ENCODE data around the gene DPYD.

The DPYD gene

DNA sequence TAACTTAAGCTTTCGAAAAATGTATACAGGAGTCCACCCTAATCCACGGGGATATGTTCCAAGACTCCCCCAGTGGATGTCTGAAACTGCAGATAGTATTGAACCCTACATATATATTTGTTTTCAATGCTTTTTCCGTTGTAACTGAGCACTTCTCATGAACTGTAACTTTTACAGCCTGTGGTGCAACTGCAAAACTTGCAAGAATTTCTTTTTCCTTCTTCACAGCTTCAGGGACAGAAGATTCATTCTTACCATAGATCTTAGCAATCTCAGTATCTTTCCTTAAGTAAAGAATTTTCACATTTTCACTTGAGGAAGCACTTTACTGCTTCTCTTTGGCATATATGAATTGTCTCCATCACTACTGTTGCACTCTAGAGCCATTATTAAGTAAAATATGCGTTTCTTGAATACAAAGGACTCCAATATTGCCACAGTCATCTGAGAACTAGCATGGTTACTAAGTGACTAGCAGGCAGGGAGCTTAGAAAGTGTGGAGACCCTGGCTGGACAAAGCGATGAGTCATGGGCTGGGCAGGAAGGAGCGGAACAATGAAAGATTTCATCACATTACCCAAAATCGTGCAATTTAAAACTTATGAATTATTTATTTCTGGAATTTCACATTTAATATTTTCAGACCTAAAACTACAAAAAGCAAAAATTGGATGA is 14.1 kb downstream of the DPYD start:
- no peak for DNase-seq (ENCODE audit: low spot score)

DNA sequence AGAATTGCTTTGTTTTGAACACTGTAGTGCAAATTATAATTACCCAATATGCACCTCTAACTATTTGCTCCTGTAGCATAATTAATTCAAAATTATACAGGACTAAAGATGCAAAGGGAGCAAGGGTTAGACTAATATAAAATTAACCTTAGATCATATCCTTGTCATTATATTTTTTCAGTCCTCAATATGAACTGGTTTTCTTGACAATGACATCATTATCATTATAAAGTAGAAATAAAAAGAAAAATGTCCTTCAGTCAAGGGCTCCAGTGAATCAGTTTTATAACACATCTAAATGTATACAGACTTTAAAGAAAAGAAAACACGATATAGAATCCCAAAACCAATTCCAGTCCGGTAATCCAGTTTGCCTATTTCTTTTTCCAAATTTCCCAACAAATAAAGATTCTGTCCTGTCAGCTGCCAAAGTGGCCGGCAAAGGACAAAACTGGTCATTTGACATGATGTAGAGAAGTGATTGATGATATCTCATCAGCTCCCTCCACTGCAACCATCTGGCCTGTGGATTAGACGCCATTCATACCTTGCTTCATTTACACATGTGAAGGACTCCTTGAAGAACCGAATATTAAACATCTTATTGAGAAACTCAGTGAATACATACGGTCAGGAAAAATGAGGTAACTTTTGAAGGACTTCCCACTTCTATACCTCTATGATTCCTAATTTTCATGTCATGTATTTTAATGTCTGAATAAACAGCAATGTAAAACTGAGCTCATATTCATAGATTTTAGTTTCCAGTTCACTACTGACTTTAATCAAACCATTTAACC is 15.5 kb downstream of the DPYD start:
- no peak for DNase-seq (ENCODE audit: low spot score)

DNA sequence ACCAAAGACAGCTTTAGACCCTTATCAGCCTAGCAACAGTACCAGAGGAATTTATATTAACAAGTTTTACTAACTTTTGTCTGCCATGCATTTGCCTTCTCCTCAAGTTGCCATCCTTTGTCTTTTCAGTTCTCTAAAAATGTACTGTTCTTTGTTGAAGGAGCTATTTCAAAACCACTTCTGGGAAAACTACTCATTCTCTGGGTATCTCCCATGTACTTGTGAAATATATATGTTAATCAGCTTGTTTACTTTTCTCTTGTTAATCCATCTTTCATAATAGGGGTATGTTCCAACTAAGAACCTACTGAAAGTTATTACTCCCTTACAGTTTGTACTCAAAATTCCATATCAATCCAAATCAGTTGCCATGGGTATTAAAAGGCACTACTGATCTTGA is 16.3 kb downstream of the DPYD start:
- no peak for DNase-seq (ENCODE audit: low spot score)

DNA sequence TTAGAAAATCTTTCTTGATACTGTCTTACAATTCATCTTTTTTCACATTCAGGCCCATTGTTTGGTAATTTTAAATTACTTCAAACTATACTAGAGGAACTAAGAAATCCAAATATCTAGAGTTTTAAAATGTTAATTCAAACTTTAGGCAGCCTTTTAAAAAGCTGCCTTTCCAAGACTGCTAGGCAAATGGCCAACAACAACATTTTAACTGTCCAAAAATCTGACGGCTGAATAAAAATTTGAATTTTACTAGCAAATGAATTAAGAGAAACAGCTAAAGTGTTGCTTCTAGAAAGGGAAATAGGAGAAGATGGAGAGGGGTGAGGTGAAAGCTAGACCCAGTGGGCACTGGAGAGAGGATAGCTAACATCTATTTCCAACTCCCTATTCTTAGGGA is 17.2 kb downstream of the DPYD start:
- no peak for DNase-seq (ENCODE audit: low spot score)

DNA sequence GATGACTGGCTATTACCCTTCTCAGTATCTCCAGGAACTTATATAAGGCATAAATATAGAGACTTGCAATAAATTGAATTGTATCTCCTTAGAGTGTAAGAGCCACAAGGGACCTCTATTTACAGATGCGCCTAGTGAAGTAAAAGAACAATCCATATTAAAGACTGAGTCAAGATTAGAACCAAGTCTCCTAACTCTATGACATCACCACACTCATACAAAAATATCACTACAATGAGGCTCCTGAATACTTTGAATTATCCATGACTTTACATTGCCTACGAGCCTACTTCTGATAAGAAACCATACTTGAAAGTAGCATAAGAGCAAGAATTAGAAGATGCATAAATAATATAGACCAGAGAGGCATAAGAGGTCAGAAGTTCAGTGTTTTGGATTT is 18.8 kb downstream of the DPYD start:
- DNase-seq (ENCODE audit: low spot score) = no peak

DNA sequence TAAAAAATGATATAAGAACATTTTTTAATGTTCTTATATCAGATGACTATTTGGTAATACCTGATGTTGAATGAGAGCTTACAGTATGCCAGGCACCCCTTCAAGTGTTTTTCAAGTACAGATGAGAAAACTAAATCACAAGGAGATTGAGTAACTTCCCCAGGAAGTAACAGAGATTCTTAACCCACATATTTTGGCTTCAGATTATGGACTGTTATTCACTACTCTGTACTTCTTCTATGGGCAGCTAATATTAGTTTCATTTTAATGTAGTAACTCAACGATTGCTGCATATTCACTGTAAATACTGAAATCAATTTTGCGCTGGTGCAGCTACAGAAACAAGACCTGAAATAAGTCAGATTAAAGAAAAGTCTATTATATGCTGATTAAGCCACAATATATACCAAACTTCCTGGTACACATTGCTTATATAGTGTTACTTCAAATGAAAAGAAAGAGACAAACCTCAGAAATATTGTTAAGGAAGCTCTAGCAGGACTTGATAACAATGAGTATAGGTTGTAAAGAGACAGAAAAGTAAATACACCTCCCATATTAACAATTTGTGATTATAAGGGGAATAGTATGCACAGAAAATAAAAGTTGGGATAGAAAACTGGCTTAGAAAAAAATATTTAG is 19.7 kb downstream of the DPYD start:
- DNase-seq (ENCODE audit: low spot score) = no peak

DNA sequence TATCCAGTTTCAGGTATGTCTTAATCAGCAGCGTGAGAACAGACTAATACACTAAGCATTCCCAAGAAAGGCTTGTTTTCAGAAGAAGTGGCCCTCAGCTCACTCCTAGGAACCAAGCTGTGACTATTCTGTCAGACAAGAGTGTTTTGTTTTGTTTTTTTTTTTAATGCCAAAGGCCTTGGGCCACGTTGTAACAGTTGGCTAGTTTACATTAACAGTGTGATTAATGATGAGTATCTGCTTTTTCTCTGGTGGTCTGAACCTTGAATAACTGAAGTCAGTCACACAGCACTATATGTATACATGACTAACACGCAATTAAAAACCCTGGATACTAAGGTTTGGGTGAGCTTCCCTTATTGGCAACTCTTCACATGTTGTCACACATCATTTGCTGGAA is 21.9 kb downstream of the DPYD start:
- no peak for DNase-seq (ENCODE audit: low spot score)

DNA sequence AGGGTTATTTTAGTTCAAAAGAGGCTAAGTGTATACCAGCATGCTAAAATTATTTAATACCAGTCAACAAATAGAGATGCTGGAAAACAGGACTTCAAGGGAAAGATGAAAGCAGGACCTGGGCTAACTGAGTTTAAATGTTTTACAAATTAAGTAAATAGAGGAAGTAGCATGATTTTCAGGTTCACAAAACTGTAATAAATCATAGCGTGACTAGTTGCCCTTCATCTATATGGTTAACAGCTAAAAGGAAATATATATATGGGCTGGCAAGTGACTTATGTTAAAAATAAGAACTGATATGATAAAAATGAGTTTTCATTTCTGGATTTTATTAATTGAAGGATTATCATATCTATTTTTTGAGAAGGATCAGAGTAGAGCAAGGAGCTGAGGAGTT is 25.6 kb downstream of the DPYD start:
- no peak for DNase-seq (ENCODE audit: low spot score)

DNA sequence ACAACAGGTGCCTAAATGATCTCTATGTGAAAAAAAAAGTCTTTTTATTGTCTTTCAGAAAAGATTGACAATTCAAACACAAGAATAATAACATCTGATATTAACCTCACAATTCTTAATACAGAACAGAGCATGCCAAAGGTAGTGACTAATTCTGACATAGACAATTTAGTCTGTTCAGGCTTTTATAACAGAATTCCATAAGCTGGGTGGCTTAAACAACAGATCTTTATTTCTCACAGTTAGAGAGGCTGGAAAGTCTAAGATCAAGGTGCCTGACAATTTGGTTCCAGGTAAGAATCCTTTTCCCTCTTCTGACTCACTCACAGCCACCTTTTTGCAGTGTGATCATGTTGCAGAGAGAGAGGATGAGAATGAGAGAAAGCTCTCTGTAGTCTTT is 27.0 kb downstream of the DPYD start:
- no peak for DNase-seq (ENCODE audit: low spot score)

DNA sequence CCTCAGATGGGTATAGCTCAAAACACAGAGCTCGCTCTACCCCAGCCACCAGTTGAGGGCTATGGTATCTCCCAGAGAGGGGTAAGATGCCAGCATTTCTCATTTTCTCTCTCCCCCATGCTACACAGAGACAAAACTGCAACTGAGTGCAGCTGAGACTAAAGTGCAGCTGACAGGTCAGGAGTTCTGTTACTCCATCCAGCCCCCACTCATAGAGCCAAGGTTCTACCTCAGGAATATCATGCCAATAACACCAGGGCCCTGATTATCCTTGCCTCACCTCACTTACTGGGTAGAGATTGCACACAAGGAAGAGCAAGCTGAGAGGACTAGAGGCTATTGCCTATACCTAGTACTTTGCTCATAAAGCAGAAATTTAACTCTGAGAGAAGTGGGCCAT is 34.6 kb downstream of the DPYD start:
- DNase-seq (ENCODE audit: low spot score) = no peak

DNA sequence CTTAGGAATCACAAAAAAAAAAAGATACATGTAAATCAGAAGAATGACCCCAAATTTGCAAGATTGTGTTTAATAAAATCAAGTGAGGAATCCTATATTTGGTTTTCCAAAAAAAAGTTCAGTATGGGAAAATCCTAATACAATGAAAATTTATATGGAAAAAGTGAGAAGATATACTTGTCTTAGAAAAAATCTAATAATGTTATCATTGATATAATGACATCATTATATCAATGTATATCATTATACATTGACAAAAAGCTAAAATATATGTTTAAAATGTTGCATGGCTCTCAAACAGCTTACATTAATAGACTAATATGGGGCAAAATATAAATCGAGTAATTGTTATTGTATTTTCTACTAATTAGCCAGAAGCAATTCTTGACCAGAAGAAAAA is 37.0 kb downstream of the DPYD start:
- DNase-seq (ENCODE audit: low spot score) = no peak

DNA sequence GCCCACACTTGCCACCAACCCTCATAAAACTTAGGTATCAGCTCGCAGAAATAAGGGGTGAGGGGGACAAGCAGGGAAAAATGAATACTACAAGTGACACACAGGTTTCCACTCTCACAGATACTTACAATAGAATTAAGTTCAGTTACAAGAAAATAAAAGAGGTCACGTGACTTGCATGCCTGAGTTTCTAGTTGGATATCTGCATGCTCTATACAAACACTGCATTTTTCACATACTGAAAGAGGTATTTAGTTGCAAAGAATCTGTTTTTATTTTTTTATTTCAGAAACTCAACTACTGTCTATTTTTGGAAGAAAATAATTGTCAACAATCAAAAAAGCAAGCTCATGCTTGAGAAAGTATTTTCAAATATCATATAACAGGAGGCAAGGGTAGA is 43.5 kb downstream of the DPYD start:
- no peak for DNase-seq (ENCODE audit: low spot score)

DNA sequence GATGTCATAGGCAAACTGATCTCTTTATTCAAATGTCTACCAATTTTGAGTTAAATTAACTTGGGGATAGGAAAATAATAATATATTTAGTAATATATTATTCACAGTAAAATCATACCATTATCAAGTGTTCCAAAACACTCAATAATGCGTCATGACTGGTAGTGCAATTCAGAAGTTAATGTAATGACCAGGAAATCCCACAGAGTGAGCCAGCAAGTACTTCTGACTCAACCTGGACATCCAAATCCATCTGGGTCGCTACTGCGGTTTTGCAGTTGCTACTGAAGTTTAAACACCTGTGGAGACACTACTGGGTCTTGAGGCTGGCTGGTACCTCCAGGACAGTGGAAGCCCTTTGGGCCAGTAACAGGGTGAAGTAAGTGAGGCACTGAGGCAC is 44.8 kb downstream of the DPYD start:
- DNase-seq (ENCODE audit: low spot score) = no peak

DNA sequence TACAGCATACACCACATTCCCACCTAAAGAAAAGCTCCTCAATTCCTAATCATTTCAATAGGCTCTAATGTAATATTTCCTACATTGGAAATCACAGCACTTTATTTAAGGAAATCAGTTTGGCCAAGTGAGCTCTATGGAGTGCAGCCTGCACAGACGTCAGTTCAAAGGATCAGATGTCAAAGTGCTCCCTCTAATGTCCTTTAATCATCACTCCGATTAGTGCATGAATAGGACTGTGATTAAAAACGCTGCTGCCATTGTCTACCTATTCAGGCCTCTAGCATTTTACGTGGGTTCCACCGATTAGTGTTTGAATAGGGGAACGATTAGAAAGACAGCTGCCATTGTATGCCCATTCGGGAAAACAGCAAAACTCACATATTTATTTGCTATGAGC is 50.2 kb downstream of the DPYD start:
- no peak for DNase-seq (ENCODE audit: low spot score)

DNA sequence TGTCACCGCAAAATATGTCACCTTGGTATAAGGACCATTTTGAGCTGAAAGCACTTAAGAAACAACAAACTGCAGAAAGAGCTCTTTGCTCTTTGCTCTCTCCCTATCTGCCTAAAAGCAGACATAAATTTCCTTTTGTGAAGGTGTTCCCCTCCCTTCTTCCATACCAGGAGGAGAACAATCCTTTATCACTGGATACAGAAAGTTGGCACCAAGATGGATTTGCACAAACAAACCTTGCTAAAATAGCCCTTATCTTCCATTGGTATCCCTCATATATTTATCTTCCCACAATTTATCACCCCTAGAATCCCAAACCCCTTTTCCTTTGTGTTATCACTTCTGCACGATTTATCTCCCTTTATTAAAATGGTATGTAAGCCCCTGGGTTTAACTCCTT is 51.4 kb downstream of the DPYD start:
- no peak for DNase-seq (ENCODE audit: low spot score)

DNA sequence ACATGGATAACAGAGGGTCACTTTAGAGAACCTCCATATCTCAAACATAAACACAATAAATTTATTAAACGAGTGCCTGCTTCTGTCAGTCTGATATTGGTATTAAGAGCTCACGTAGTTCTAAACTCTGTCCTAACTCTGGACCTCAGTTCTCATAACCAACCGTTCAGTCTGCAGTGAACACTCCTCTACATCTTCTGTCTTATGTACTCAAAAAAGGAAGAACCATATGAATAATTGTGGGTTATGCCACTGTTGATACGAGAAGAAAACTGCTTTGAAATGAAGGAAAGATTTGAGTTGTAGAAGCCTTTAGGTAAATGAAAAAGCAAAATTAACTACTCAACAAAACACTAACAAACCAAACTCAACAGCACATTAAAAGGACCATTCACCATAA is 53.7 kb downstream of the DPYD start:
- DNase-seq (ENCODE audit: low spot score) = no peak

DNA sequence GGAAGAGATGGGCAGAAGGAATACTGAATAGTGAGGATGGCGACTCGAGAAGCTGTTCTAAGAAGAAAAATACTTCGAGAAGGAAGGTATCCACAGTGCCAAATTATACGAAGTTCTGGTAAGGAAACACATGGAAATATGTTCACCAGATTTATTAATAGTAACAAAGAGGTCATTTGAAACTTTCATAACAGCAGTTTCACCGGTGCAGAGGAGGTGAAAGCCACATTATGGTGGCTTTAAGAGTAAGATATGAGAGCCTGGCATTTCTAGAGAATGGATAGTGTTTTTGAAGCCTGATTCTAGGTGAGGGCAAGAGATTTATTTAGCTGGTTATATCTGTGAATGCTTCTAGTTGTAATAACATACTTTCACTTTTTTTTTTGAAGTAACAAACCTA is 56.2 kb downstream of the DPYD start:
- no peak for DNase-seq (ENCODE audit: low spot score)

DNA sequence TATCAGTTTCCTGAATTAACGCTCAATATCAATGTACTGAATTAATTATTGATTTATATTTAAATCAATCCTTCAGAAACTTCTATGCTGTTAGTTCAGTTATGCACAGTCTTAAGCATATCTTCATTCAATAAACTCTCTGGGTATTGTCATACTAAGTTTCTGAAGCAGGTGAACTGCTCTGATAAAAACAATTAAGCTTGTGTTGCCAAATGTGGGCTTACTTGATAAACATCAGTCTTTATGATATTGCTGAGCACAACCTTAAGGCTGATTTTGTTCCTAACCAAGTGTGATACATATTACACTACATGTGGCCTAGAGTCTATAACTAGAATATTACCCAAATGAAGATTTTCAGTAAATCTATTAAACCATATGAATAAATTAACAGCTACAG is 67.6 kb downstream of the DPYD start:
- DNase-seq (ENCODE audit: low spot score) = no peak

DNA sequence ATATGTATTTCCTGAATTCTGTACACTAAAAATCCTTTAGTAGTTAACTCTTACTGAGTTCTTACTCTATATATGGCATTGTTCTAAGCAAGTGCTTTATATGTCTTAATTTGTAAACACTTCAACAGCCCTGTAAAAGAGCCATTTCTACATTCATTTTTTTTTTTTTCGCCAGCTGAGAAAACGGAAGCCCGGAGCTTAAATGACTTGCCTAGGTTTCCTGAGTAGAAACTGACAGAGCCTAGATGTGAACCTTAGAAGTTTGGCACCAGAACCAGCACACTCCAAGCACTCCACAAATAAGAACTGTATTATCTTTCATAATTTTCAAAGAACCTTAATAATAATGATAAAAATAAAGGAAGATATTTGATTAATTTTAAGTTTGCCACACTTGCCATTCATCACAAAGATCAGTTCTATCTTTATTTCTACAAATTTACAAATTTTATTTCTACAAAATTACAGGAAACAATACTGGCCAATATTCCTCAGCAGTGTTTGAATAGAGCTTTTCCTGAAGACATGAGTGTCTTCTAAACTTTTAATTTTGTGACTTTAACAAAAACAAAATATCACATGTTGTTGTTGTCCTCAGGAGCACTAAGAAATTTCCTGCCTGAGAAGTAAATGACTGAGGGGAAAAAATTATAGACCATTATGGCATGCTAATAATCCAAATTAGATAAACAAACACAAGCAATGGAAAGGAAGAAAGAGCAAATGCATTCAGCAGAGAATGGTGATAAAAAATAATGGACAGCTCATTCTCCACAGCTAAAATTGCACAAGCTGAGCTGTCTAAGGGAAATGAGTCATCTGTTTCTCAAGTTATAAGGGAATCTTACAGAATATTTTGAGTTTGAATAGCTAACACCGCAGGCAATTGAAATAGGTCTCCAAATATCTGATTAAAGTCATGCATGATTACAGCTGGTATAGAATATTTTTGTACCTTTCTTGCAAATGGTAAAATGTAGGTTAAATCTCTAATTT is 71.2 kb downstream of the DPYD start:
- peak; percentile 13 for DNase-seq (ENCODE audit: low spot score)

DNA sequence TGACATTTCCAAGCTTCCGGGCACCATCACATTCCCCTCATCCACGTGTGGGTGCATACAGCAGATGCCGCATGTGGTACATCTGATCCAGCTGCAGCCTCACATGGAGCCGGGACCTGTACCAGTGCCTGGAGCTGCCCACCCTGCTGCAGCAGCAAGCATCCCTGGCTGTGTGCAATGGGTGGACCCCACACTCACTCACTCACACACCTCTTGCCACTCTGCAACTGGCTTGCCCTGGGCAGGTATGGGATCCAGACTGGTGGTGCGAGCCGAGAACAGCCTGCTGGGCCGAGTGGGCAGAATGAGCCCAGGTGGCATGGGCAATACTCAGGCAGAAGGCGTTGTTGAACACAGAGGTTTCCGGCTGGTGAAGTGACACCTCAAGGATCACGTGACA is 75.0 kb downstream of the DPYD start:
- DNase-seq (ENCODE audit: low spot score) = no peak

DNA sequence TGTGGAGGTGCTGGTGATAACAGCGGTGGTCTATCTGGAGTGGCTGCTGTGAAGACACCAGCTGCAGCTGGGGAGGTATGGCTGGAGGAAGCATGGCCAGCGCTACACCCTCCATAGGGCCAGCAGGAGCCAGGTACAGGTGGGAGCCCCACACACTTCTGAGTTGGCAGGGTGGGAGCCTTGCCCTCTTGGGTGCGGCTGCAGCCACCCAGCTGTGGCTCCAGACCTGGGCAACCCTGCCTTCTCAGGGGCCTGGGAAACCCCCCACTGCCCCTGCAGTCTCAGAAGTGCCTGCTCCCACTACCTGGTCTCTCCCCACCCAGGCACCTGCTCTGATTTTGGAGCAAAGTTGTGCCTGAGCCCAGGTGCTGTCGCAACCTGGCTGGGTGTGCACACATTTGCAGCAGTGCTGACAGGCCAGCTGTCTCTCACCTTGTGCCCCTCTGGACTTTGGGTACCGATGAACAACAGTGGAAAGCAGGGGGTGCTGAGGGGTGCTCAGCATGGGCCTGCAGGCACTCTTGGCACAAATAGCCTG is 76.2 kb downstream of the DPYD start:
- no peak for DNase-seq (ENCODE audit: low spot score)

DNA sequence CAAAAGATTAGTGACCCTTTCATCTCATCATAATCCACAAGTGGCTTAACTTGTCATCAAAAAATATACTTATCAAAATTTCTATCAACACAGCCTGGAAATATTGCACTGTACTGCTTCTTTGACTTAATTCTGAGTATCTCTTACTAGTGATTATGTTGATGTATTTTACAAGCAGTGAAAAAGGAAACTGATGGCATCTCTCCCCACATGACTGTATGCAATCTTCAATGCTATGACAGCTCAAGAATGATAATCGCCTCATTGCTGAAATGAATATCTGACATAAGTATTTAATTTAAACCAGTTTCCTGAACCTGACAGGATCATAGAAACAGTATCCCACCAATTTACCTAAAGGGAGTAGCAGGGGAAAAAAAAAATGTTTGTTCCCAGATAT is 79.5 kb downstream of the DPYD start:
- no peak for DNase-seq (ENCODE audit: low spot score)
